MM.1S (cell line): ENCODE results near the gene CRYBB3.
A peak's percentile ranks its signal among the peaks of the same experiment; 100 is the strongest.

Source experiments
- EZH2 ChIP-seq: fragments of 300-600 bp; sonication (generic); optimal IDR thresholded peaks from 2 replicates; pipeline ENCODE3; 2017; ENCODE audit warnings: low read depth, mild to moderate bottlenecking, antibody characterized with exemption, low read length, mixed read lengths
- EZH2phosphoT487 ChIP-seq: fragments of 300-600 bp; sonication (generic); IDR thresholded peaks from 2 replicates; pipeline ENCODE4 v1.6.1; 2018; ENCODE audit warnings: antibody characterized with exemption, low read length
- TF ChIP-seq, protein P1 (sequence below): fragments of 300-600 bp; sonication (generic); IDR thresholded peaks from 2 replicates; pipeline ENCODE4 v1.5.1; 2016; ENCODE audit warnings: antibody characterized with exemption, low read length, mixed read lengths

- TF ChIP-seq EZH2 = no peak
- TF ChIP-seq, protein P1, sequence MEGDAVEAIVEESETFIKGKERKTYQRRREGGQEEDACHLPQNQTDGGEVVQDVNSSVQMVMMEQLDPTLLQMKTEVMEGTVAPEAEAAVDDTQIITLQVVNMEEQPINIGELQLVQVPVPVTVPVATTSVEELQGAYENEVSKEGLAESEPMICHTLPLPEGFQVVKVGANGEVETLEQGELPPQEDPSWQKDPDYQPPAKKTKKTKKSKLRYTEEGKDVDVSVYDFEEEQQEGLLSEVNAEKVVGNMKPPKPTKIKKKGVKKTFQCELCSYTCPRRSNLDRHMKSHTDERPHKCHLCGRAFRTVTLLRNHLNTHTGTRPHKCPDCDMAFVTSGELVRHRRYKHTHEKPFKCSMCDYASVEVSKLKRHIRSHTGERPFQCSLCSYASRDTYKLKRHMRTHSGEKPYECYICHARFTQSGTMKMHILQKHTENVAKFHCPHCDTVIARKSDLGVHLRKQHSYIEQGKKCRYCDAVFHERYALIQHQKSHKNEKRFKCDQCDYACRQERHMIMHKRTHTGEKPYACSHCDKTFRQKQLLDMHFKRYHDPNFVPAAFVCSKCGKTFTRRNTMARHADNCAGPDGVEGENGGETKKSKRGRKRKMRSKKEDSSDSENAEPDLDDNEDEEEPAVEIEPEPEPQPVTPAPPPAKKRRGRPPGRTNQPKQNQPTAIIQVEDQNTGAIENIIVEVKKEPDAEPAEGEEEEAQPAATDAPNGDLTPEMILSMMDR = peak; percentile 87
- no peak for TF ChIP-seq EZH2phosphoT487
Observed at GRCh38 chr22:25235547-25236290, 36.1 kb downstream of the CRYBB3 start.
